DND-41 (cell line): ENCODE data around the gene RPL26.

Experiments used
- ATAC-seq: fragments of 200-7000 bp; cut with Tn5 transposase; 3 replicates; pipeline ENCODE4 v1.9.1; 2021; ENCODE audit warnings: low read depth; ENCODE audit not compliant: insufficient read depth
- DNase-seq: peaks from one replicate; pipeline ENCODE4 v3.0.0-alpha.2; 2020
- H2AFZ ChIP-seq: 2 replicates; pipeline ENCODE4 v1.6.0; 2012; ENCODE audit warnings: low read depth, low read length
- H3K27ac ChIP-seq: 2 replicates; pipeline ENCODE4 v1.5.1; 2012; ENCODE audit warnings: low read length, inconsistent platforms
- H3K27me3 ChIP-seq: fragments of 200-600 bp; sonication (generic); 2 replicates; pipeline ENCODE4 v1.6.0; 2012; ENCODE audit warnings: low read length, mild to moderate bottlenecking, inconsistent platforms; ENCODE audit not compliant: insufficient read depth, poor library complexity
- H3K36me3 ChIP-seq: 2 replicates; pipeline ENCODE4 v1.5.1; 2012; ENCODE audit warnings: low read length, inconsistent platforms; ENCODE audit not compliant: insufficient read depth
- H3K4me1 ChIP-seq: 2 replicates; pipeline ENCODE4 v1.5.1; 2012; ENCODE audit warnings: mild to moderate bottlenecking, low read length; ENCODE audit not compliant: insufficient read depth
- H3K4me2 ChIP-seq: 2 replicates; pipeline ENCODE4 v1.6.0; 2012; ENCODE audit warnings: mild to moderate bottlenecking, moderate library complexity, low read length, inconsistent platforms; ENCODE audit not compliant: insufficient read depth
- H3K4me3 ChIP-seq, 2 experiments: fragments of 200-600 bp in 1 of 2; shearing (Covaris generic) in 1 of 2; 2 replicates each; pipeline ENCODE4 v1.5.1; 2012 to 2016; ENCODE audit warnings: inconsistent platforms in 2 of 2, low read length in 2 of 2, mild to moderate bottlenecking in 2 of 2, low read depth in 1 of 2, moderate library complexity in 1 of 2
- H3K79me2 ChIP-seq: 2 replicates; pipeline ENCODE4 v1.6.0; 2012; ENCODE audit warnings: low read length, inconsistent platforms; ENCODE audit not compliant: insufficient read depth
- H3K9ac ChIP-seq: 2 replicates; pipeline ENCODE4 v1.6.0; 2012; ENCODE audit warnings: low read depth, mild to moderate bottlenecking, inconsistent platforms, low read length, moderate library complexity
- H3K9me3 ChIP-seq: 2 replicates; pipeline ENCODE4 v1.5.1; 2012; ENCODE audit warnings: low read length, moderate library complexity, mild to moderate bottlenecking, inconsistent platforms; ENCODE audit not compliant: insufficient read depth, severe bottlenecking
- H4K20me1 ChIP-seq: 2 replicates; pipeline ENCODE4 v1.6.0; 2012; ENCODE audit warnings: low read length; ENCODE audit not compliant: insufficient read depth
- EZH2 ChIP-seq: IDR thresholded peaks from 3 replicates; pipeline ENCODE4 v1.6.1; 2012; ENCODE audit warnings: borderline replicate concordance, low read depth, mild to moderate bottlenecking, moderate library complexity, low read length, inconsistent platforms; ENCODE audit not compliant: severe bottlenecking
- TF ChIP-seq, protein P1 (sequence below): IDR thresholded peaks from 2 replicates; pipeline ENCODE4 v1.5.1; 2012; ENCODE audit warnings: borderline replicate concordance, low read length, moderate library complexity, mild to moderate bottlenecking; ENCODE audit not compliant: poor library complexity, severe bottlenecking; ENCODE audit errors: extremely low read depth

RPL26 gene

DNA sequence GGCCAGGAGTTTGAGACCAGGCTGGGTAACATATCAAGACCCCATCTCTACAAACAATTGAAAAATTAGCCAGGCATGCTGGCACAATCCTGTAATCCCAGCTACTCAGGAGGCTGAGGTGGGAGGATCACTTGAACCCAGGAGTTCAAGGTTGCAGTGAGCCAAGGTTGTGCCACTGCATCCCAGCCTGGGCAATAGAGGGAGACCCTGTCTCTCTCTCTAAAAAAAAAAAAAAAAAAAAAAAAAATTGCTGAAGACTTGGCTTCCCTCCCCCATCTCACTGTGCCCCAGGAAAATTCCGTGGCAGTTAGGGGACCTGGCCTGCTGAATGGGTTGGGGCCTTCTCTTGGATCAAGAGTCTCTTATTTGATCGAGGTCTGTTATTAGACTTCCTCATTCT is 43.5 kb downstream of the RPL26 start, which contains the start of gene ODF4:
ODF4 (plus strand) TSS at position 301 of the 400 bp plus-strand sequence. CDS start 212 bp downstream, outside the sequence.
- no peaks in the 10 kb centered on the region for H3K9me3 ChIP-seq
- no peak within 1 kb of the TSS for H2AFZ ChIP-seq
- TF ChIP-seq, protein P1, sequence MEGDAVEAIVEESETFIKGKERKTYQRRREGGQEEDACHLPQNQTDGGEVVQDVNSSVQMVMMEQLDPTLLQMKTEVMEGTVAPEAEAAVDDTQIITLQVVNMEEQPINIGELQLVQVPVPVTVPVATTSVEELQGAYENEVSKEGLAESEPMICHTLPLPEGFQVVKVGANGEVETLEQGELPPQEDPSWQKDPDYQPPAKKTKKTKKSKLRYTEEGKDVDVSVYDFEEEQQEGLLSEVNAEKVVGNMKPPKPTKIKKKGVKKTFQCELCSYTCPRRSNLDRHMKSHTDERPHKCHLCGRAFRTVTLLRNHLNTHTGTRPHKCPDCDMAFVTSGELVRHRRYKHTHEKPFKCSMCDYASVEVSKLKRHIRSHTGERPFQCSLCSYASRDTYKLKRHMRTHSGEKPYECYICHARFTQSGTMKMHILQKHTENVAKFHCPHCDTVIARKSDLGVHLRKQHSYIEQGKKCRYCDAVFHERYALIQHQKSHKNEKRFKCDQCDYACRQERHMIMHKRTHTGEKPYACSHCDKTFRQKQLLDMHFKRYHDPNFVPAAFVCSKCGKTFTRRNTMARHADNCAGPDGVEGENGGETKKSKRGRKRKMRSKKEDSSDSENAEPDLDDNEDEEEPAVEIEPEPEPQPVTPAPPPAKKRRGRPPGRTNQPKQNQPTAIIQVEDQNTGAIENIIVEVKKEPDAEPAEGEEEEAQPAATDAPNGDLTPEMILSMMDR: no peak
- no peak for TF ChIP-seq EZH2
- H3K4me3 ChIP-seq: no peak within 1 kb of the TSS
- H3K4me2 ChIP-seq: no peak within 1 kb of the TSS
- no peaks in the 10 kb centered on the region for H3K4me1 ChIP-seq
- no peaks in the 10 kb centered on the region for H3K79me2 ChIP-seq
- no peaks in the 10 kb centered on the region for H4K20me1 ChIP-seq
- DNase-seq (no peak), ATAC-seq (no peak)
- no peak within 1 kb of the TSS for H3K27ac ChIP-seq
- no peaks in the 10 kb centered on the region for H3K36me3 ChIP-seq
- H3K27me3 ChIP-seq: no peaks in the 10 kb centered on the region
- no peak within 1 kb of the TSS for H3K9ac ChIP-seq

GRCh38 chr17:8338753-8339140 is 44.2 kb downstream of the RPL26 start:
- no peak overlapping the region for H3K4me3 ChIP-seq
- no peak for ATAC-seq

DNA sequence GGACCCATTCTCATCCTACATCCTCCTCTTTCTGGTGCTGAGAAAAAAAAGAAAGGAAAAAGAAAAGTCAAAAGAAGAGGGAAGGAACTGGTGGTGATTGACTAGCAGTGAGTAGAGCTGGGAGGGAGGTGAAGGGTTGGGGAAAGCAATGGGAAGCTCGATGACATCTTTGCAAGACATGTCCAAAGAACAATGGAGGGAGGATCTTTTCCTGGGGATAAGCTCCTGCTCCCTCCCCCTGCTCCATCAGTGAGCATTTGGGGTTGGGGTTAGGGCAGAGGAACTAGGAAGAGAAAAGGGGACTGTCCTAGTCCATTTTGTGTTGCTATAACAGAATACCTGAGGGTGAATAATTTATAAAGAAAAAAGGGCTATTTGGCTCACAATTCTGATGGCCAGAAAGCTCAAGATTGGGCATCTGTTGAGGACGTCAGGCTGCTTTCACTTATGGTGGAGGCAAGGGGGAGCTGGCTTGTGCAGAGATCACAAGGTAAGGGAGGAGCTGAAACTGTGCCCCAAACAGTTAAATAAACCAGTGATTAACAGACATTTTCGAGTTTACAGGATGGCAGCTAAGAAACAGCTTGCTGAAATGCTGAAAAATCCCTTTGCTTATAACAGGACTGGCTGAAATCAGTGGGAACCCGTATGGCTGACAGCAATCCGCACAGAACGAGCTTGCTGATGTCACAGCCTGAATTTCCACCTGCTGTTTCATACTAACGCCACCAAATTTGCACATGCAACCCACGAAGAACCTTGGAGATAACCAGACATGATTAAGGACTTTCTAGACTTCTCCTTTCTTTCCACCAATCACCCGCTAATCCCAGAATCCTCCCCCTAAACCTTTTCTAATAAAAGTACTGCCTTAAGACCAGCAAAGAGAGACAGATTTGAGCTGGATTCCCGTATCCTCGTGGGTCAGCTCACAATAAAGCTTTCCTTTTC is 44.9 kb downstream of the RPL26 start:
- H4K20me1 ChIP-seq: no peaks in the 10 kb centered on the region
- ATAC-seq: no peak
- no peak overlapping the region for H3K4me2 ChIP-seq
- no peak overlapping the region for H3K4me3 ChIP-seq
- no peaks in the 10 kb centered on the region for H3K79me2 ChIP-seq
- H3K27ac ChIP-seq: no peak overlapping the region
- H3K27me3 ChIP-seq: no peaks in the 10 kb centered on the region
- H3K36me3 ChIP-seq: no peaks in the 10 kb centered on the region
- H3K9me3 ChIP-seq: no peaks in the 10 kb centered on the region
- TF ChIP-seq, protein P1: no peak
- no peak for TF ChIP-seq EZH2
- DNase-seq: no peak
- no peak overlapping the region for H3K9ac ChIP-seq
- no peaks in the 10 kb centered on the region for H3K4me1 ChIP-seq
- no peak overlapping the region for H2AFZ ChIP-seq

More at GRCh38 chr17:8338753-8339140, 44.2 kb downstream of the RPL26 start:
- Histone ChIP-seq H3K27ac (no peak overlapping the region), H4K20me1 (no peaks in the 10 kb centered on the region), H3K79me2 (no peaks in the 10 kb centered on the region), H3K9me3 (no peaks in the 10 kb centered on the region), H3K36me3 (no peaks in the 10 kb centered on the region), H3K9ac (no peak overlapping the region), H3K4me2 (no peak overlapping the region), H3K27me3 (no peaks in the 10 kb centered on the region), H2AFZ (no peak overlapping the region), H3K4me1 (no peaks in the 10 kb centered on the region)
- DNase-seq: no peak
- TF ChIP-seq EZH2: no peak
- TF ChIP-seq, protein P1: no peak
